Tibial artery (tissue), 4 donors: ENCODE data around the gene UGT1A10.

ENCODE experiments used
- DNase-seq, 2 donors: peaks; one replicate each; pipeline ENCODE4 v3.0.0-alpha.2; 2019
- H3K27ac ChIP-seq, 2 donors: fragments of 200-600 bp; sonication (generic) in 1 of 2; 1 replicate in 1 of 2; 2 replicates in 1 of 2; pipeline ENCODE4 v1.5.1; 2018 to 2019; ENCODE audit warnings: mild to moderate bottlenecking in 1 of 2
- H3K27me3 ChIP-seq, 2 donors: fragments of 200-600 bp; sonication (generic) in 1 of 2; one replicate each; pipeline versions ENCODE4 v1.5.1 to v1.6.0; 2016 to 2019
- H3K36me3 ChIP-seq, 3 donors: fragments of 200-600 bp; sonication (generic) in 2 of 3; one replicate each; pipeline ENCODE4 v1.5.1; 2016 to 2019; ENCODE audit warnings: mild to moderate bottlenecking in 2 of 3
- H3K4me1 ChIP-seq, 4 donors: fragments of 200-600 bp; sonication (generic) in 2 of 4; 1 replicate in 3 of 4; 2 replicates in 1 of 4; pipeline ENCODE4 v1.5.1; 2016 to 2019
- H3K4me3 ChIP-seq, 2 donors: fragments of 200-600 bp; sonication (generic) in 1 of 2; 1 replicate in 1 of 2; 2 replicates in 1 of 2; pipeline ENCODE4 v1.5.1; 2018 to 2019; ENCODE audit warnings: mild to moderate bottlenecking in 2 of 2
- H3K9me3 ChIP-seq, 3 donors: fragments of 200-600 bp; sonication (generic) in 1 of 3; one replicate each; pipeline ENCODE4 v1.5.1; 2016 to 2019
- CTCF ChIP-seq, 2 experiments: fragments of 200-600 bp in 1 of 2; fragments of 450-650 bp in 1 of 2; IDR thresholded peaks; one replicate each; pipeline ENCODE4 v1.5.1; 2017 to 2019; ENCODE audit warnings: antibody characterized with exemption in 2 of 2, mild to moderate bottlenecking in 1 of 2, moderate library complexity in 1 of 2
- intact Hi-C: fragments of 100-400 bp; cut with DNase I; formaldehyde crosslinking; loops from one replicate; pipeline ENCODE4 v1.15.0; 2023; ENCODE audit warnings: low total_unique reads

Gene UGT1A10

GRCh38 chr2:233810385-233810784 is 174.1 kb downstream of the UGT1A10 start:
- peak; percentile 3 to 33 for DNase-seq

GRCh38 chr2:233811087-233811486 is 174.8 kb downstream of the UGT1A10 start:
- TF ChIP-seq CTCF (IDR thresholded peaks at IDR 0.05) = no peak
- H3K4me3 ChIP-seq = no peak overlapping the region
- intact Hi-C loops = no loop called here
- H3K27ac ChIP-seq = no peak overlapping the region
- no peaks in the 10 kb centered on the region for H3K36me3 ChIP-seq
- peaks cover 0 to 9% of the 10 kb centered on the region in 2 donors for H3K27me3 ChIP-seq
- DNase-seq = peak in 1 of 2 donors; percentile 29
- H3K9me3 ChIP-seq = no peaks in the 10 kb centered on the region
- no peaks in the 10 kb centered on the region for H3K4me1 ChIP-seq

More at GRCh38 chr2:233810385-233810784, 174.1 kb downstream of the UGT1A10 start:
- no peak for TF ChIP-seq CTCF (IDR thresholded peaks at IDR 0.05)
- H3K27me3 ChIP-seq = peaks cover 0 to 9% of the 10 kb centered on the region in 2 donors
- intact Hi-C loops = no loop called here
- H3K9me3 ChIP-seq = no peaks in the 10 kb centered on the region
- no peaks in the 10 kb centered on the region for H3K4me1 ChIP-seq
- no peaks in the 10 kb centered on the region for H3K36me3 ChIP-seq
- H3K4me3 ChIP-seq = no peak overlapping the region
- no peak overlapping the region for H3K27ac ChIP-seq

DNA sequence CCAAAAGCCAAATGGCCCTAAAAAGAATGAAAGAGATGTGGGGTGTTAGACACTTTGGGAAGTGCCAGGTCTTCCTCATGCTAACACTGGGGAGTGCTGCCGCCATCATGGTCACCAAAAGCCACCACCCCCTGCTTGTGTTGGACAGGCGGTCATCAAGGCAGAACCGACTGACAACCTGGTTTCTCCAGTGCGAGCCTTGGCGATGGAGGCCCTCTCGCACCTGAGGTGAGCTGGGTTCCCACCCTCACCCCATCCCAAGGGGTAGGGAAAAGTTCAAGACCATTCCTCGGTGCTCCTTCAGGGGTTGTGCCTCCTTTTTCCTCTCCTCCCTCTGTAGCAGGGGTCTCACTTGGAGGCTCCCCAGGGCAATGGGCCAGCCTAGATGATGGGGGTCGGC is 175.5 kb downstream of the UGT1A10 start:
- peak in 1 of 2 donors; percentile 7 for DNase-seq
- Histone ChIP-seq H3K9me3 (peaks cover 0 to 4% (median 0%) of the 10 kb centered on the region in 3 donors), H3K4me3 (no peak overlapping the region), H3K36me3 (no peaks in the 10 kb centered on the region), H3K27ac (no peak overlapping the region), H3K4me1 (no peaks in the 10 kb centered on the region), H3K27me3 (peaks cover 0 to 9% of the 10 kb centered on the region in 2 donors)
- intact Hi-C loops = no loop called here
- TF ChIP-seq CTCF (IDR thresholded peaks at IDR 0.05) = no peak

GRCh38 chr2:233813236-233814055 is 177.2 kb downstream of the UGT1A10 start:
- no peak overlapping the region for H3K4me3 ChIP-seq
- no peaks in the 10 kb centered on the region for H3K36me3 ChIP-seq
- intact Hi-C loops = no loop called here
- DNase-seq = peak; percentile 10 to 38
- peaks cover 0 to 4% (median 0%) of the 10 kb centered on the region in 3 donors for H3K9me3 ChIP-seq
- no peak overlapping the region for H3K27ac ChIP-seq
- H3K27me3 ChIP-seq = peaks cover 0 to 5% of the 10 kb centered on the region in 2 donors
- no peak for TF ChIP-seq CTCF (IDR thresholded peaks at IDR 0.05)
- H3K4me1 ChIP-seq = no peaks in the 10 kb centered on the region

DNA sequence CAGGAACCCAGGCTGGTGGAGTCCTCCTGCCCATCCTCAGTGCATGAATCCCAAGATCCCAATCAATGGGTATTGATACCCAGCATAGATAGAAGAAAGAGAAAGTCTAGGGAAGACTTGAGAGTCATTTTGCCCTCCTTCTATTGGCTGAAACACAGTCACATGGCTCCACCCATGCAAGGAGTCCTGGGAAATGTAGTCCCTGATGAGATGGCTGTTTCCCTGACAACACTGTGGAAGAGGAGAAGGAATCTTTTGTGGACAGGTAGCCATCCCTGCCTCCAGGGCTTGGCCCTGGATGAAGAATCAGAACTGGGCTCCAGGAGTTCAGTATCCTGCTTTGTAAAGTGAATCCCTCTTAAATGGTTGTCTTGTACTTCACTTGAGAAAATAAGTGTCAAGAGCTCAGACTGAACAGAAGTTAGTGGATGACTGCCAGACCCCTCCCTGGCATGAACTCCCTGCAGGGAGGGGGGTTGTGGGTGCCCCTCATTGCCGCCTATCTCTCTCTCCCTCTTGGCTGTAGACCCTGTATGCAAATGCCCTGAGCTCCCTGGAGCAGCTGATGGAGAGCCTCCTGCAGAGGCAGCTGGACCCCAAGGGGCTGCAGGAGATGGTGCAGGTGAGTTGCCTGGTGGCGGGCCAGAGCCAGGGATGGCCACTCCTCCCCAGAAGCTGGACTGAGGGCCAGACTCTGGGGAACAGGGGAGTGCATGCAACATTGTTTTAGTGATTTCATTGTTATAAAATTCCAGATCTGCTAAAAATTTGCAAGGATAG is 178.0 kb downstream of the UGT1A10 start:
- Histone ChIP-seq H3K36me3 (no peaks in the 10 kb centered on the region), H3K4me3 (no peak overlapping the region), H3K27ac (no peak overlapping the region), H3K9me3 (peaks cover 0 to 4% (median 0%) of the 10 kb centered on the region in 3 donors), H3K27me3 (peaks cover 0 to 3% of the 10 kb centered on the region in 2 donors), H3K4me1 (no peaks in the 10 kb centered on the region)
- peak; percentile 12 to 45 for DNase-seq
- no peak for TF ChIP-seq CTCF (IDR thresholded peaks at IDR 0.05)
- intact Hi-C loops = no loop called here
